DMS153 treated with DMSO at 0.1 percent for 48 hours (cell line): ENCODE measurements around the gene DESI2.

Experiments used
- DNase-seq: peaks from one replicate; lab custom pipeline; 2025; ENCODE audit not compliant: unreplicated experiment; lab: John Stamatoyannopoulos, UW

DESI2 gene

GRCh38 chr1:244751271-244751895, 98.5 kb downstream of the DESI2 start:
- DNase-seq, result peak; percentile 18

GRCh38 chr1:244755673-244756072, 102.7 kb downstream of the DESI2 start:
- no peak for DNase-seq

- DNase-seq, result no peak
These were observed 104.4 kb downstream of the DESI2 start for GRCh38 chr1:244757091-244757939.
